HepG2 (cell line): Measurements from ENCODE around the gene UPB1. TPM values are rescaled to one million over a fixed set of nuclear protein-coding genes. Genes with fewer than 3 reads are reported as not detected.
A peak's percentile ranks its signal among the peaks of the same experiment; 100 is the strongest.

Source experiments
- ATAC-seq: fragments of 200-7000 bp; cut with Tn5 transposase; 3 replicates; pipeline ENCODE4 v1.9.1; 2020; ENCODE audit warnings: mild to moderate bottlenecking, moderate library complexity
- BruUV-seq: library from RNA; stranded (reverse); fragments of 400-500 nt; replicated peaks from 2 replicates; lab custom pipeline; 2021; lab: Mats Ljungman, UMichigan
- CTCF ChIA-PET: fragments of 300-600 bp; formaldehyde crosslinking; extraction: SDS; loops from one replicate; lab custom pipeline; 2021; ENCODE audit warnings: low total read pairs, inconsistent platforms, low intra/inter-chr PET ratio; lab: Yijun Ruan, JAX
- POLR2A ChIA-PET: fragments of 350-600 bp; sonication (Branson Sonifier 250); formaldehyde crosslinking; loops from one replicate; lab custom pipeline; 2020; ENCODE audit warnings: antibody characterized with exemption, inconsistent platforms; lab: Yijun Ruan, JAX
- DNase-seq: peaks from one replicate; pipeline ENCODE4 v3.0.0-alpha.2; 2015; ENCODE audit warnings: low spot score
- FAIRE-seq: peaks from 3 replicates; lab custom pipeline; 2011; peaks lifted over from hg19 to GRCh38; lab: Jason Lieb, UNC
- H2AFZ ChIP-seq: one replicate; pipeline ENCODE4 v1.6.1; 2011; ENCODE audit warnings: low read length, inconsistent platforms
- H3K27ac ChIP-seq: fragments of 300-600 bp; 3 replicates; pipeline ENCODE4 v1.8.0; 2011; ENCODE audit warnings: mixed run types, mild to moderate bottlenecking, mixed read lengths, low read length, inconsistent platforms; ENCODE audit not compliant: insufficient read depth; ENCODE audit errors: extremely low read length
- H3K27me3 ChIP-seq, 2 experiments: fragments of 200-600 bp in 1 of 2; 2 replicates in 1 of 2; 3 replicates in 1 of 2; pipeline versions ENCODE4 v1.6.0 to v1.8.0; 2011; ENCODE audit warnings: low read length in 2 of 2, mild to moderate bottlenecking in 2 of 2, moderate library complexity in 2 of 2, inconsistent platforms in 1 of 2; ENCODE audit not compliant: insufficient read depth in 2 of 2, control insufficient read depth in 1 of 2
- H3K36me3 ChIP-seq, 2 experiments: fragments of 200-600 bp in 1 of 2; replicated peaks in 1 of 2; 2 replicates in 1 of 2; 3 replicates in 1 of 2; pipeline versions ENCODE4 v1.5.1 to v1.8.0; 2011; ENCODE audit warnings: low read length in 2 of 2, inconsistent platforms in 1 of 2; ENCODE audit not compliant: insufficient read depth in 2 of 2, control insufficient read depth in 1 of 2
- H3K4me1 ChIP-seq: 2 replicates; pipeline ENCODE4 v1.5.1; 2012; ENCODE audit warnings: low read length, inconsistent platforms; ENCODE audit not compliant: insufficient read depth
- H3K4me2 ChIP-seq: 2 replicates; pipeline ENCODE4 v1.6.0; 2011; ENCODE audit warnings: low read depth, low read length, inconsistent platforms
- H3K4me3 ChIP-seq, 3 experiments: fragments of 200-600 bp in 1 of 3; sonication (generic), shearing (Covaris generic) in 1 of 3; replicated peaks in 1 of 3; 2 replicates each; pipeline ENCODE4 v1.5.1; 2011 to 2016; ENCODE audit warnings: low read length in 3 of 3, inconsistent platforms in 2 of 3, low read depth in 2 of 3, mild to moderate bottlenecking in 2 of 3, control low read depth in 1 of 3, mixed read lengths in 1 of 3; ENCODE audit not compliant: insufficient read depth in 1 of 3
- H3K79me2 ChIP-seq: one replicate; pipeline ENCODE4 v1.6.1; 2011; ENCODE audit warnings: low read length, inconsistent platforms; ENCODE audit not compliant: insufficient read depth
- H3K9ac ChIP-seq: 2 replicates; pipeline ENCODE4 v1.6.0; 2011; ENCODE audit warnings: mild to moderate bottlenecking, low read depth, low read length, inconsistent platforms; ENCODE audit not compliant: insufficient read depth
- H3K9me3 ChIP-seq: 2 replicates; pipeline ENCODE4 v1.5.1; 2012; ENCODE audit warnings: mild to moderate bottlenecking, low read length
- H4K20me1 ChIP-seq: 2 replicates; pipeline ENCODE4 v1.6.0; 2011; ENCODE audit warnings: inconsistent platforms, mild to moderate bottlenecking, low read length, moderate library complexity; ENCODE audit not compliant: insufficient read depth
- CCAR2 ChIP-seq: fragments of 200-400 bp; formaldehyde crosslinking; optimal IDR thresholded peaks from 2 replicates; pipeline ENCODE3; 2018; ENCODE audit warnings: low read depth, mild to moderate bottlenecking, low read length, moderate library complexity
- EED ChIP-seq: sonication (generic); formaldehyde crosslinking; IDR thresholded peaks from 2 replicates; pipeline ENCODE4 v1.5.0; 2020; ENCODE audit warnings: mild to moderate bottlenecking, missing genetic modification reagents
- LCORL ChIP-seq, 2 experiments: fragments of 450-650 bp in 1 of 2; sonication (generic) in 1 of 2; formaldehyde crosslinking in 1 of 2; IDR thresholded peaks; 2 replicates each; pipeline versions ENCODE4 v1.5.0 to v1.6.1; 2017 to 2020; ENCODE audit warnings: antibody characterized with exemption in 1 of 2, missing genetic modification reagents in 1 of 2
- MYC ChIP-seq: sonication (generic); formaldehyde crosslinking; IDR thresholded peaks from 2 replicates; pipeline ENCODE4 v1.9.0; 2021; ENCODE audit warnings: missing genetic modification reagents, borderline replicate concordance
- PCBP2 ChIP-seq: fragments of 200-400 bp; formaldehyde crosslinking; optimal IDR thresholded peaks from 2 replicates; pipeline ENCODE3; 2018; ENCODE audit warnings: low read length, low read depth; ENCODE audit not compliant: poor library complexity, severe bottlenecking
- TFDP2 ChIP-seq: sonication (generic); formaldehyde crosslinking; IDR thresholded peaks from 2 replicates; pipeline ENCODE4 v1.4.0; 2020; ENCODE audit warnings: missing genetic modification reagents
- ZNF333 ChIP-seq: sonication (generic); formaldehyde crosslinking; IDR thresholded peaks from 2 replicates; pipeline ENCODE4 v1.4.0; 2020; ENCODE audit warnings: mild to moderate bottlenecking, missing genetic modification reagents, borderline replicate concordance
- ZNF530 ChIP-seq: sonication (generic); formaldehyde crosslinking; IDR thresholded peaks from 2 replicates; pipeline ENCODE4 v1.5.0; 2020; ENCODE audit warnings: low read depth, mild to moderate bottlenecking, missing genetic modification reagents
- ZNF629 ChIP-seq: sonication (generic); formaldehyde crosslinking; conservative IDR thresholded peaks from 2 replicates; pipeline ENCODE4 v1.5.0; 2020; ENCODE audit warnings: missing genetic modification reagents
- WGBS: methylation state at CpG from one replicate; pipeline ENCODE4 v1.1.6; 2017; ENCODE audit warnings: low lambda C conversion rate; 5-methylcytosine and 5-hydroxymethylcytosine counted together
- in situ Hi-C: cut with HindIII; loops from 2 replicates; pipeline ENCODE4 v1.10.0; 2017; ENCODE audit warnings: low pct_unique_long_range_greater_than_20kb; ENCODE audit not compliant: extremely low pct_ligation_motif_present
- intact Hi-C: fragments of 100-400 bp; cut with micrococcal nuclease; formaldehyde crosslinking; loops from one replicate; pipeline ENCODE4 v1.10.0; 2022; ENCODE audit not compliant: unreplicated experiment
- polyA plus RNA-seq, 8 experiments: library from polyadenylated mRNA; depleted of rRNA in 3 of 8; stranded (reverse) in 7 of 8; unstranded in 1 of 8; fragments of >200 nt; fragmentation: Illumina TruSeq in 4 of 8; extraction: Trizol in 4 of 8; gene quantifications; 2 replicates each; pipeline versions ENCODE4 v1.2.1 to v1.2.3, GENCODE V29; 2011 to 2016; ENCODE audit warnings: low read depth in 4 of 8, missing spikeins in 1 of 8, mixed read lengths in 1 of 8; ENCODE audit not compliant: insufficient read depth in 1 of 8
- total RNA-seq, 5 experiments: library from RNA; depleted of rRNA; stranded (reverse); fragments of >200 nt; fragmentation: Illumina TruSeq; extraction: Trizol; gene quantifications; 2 replicates each; pipeline ENCODE4 v1.2.3, GENCODE V29; 2016; ENCODE audit warnings: low read depth in 1 of 5
- TF ChIP-seq, protein P1 (sequence below): sonication (generic); formaldehyde crosslinking; IDR thresholded peaks from 2 replicates; pipeline ENCODE4 v1.4.0; 2020; ENCODE audit warnings: mild to moderate bottlenecking, missing genetic modification reagents

The UPB1 gene
- total and polyA plus RNA-seq, 2 of the 13 experiments (the other 11 are each of a cell fraction or from before 2014, with no cell fraction given), result 0.38 to 1.2 TPM

GRCh38 chr22:24451162-24451561, 44.0 kb upstream of the UPB1 start:
- Histone ChIP-seq H3K27me3 (peaks cover 0 to 3% of the 10 kb centered on the region in 2 experiments; a peak in 1 of 5 replicates), H3K36me3 (no peaks in the 10 kb centered on the region), H4K20me1 (no peaks in the 10 kb centered on the region), H3K9me3 (no peaks in the 10 kb centered on the region), H3K4me2 (no peak overlapping the region), H3K9ac (no peak overlapping the region), H3K79me2 (no peaks in the 10 kb centered on the region), H3K4me1 (peaks cover 29% of the 10 kb centered on the region), H2AFZ (no peak overlapping the region), H3K27ac (no peak overlapping the region), H3K4me3 (no peak overlapping the region)
- in situ Hi-C loops, result no loop called here
- DNase-seq (no peak), FAIRE-seq (no peak), ATAC-seq (no peak)
- intact Hi-C loops, result no loop called here
- TF ChIP-seq LCORL (IDR thresholded peaks at IDR 0.05) (no peak), LCORL (CRISPR knock-in tag; IDR thresholded peaks at IDR 0.05) (no peak), ZNF629 (CRISPR knock-in tag) (0 out of 2 replicates have a peak, but pooled peaks have one; percentile 20), PCBP2 (no peak)
- ChIA-PET POLR2A (interaction anchor here (1.0 kb wide), 1 partner anchor 9 kb away, joined by 4 read pairs; no protein-coding TSS in a partner anchor), CTCF (no interaction called here)
- BruUV-seq, result no TSS peak

GRCh38 chr22:24453853-24454252, 41.3 kb upstream of the UPB1 start:
- H3K9ac ChIP-seq, result no peak overlapping the region
- no peak for FAIRE-seq
- WGBS, result 24% methylated on average over 1 of the region's 1 CpG
- no peak overlapping the region for H3K4me3 ChIP-seq
- H4K20me1 ChIP-seq, result no peaks in the 10 kb centered on the region
- H3K36me3 ChIP-seq, result no peaks in the 10 kb centered on the region
- intact Hi-C loops (no loop called here), in situ Hi-C loops (no loop called here)
- H2AFZ ChIP-seq, result no peak overlapping the region
- H3K4me1 ChIP-seq, result peaks cover 25% of the 10 kb centered on the region
- BruUV-seq, result no TSS peak
- H3K27ac ChIP-seq, result no peak overlapping the region
- no peak for DNase-seq
- no peak for ATAC-seq
- ChIA-PET CTCF (no interaction called here), POLR2A (no interaction called here)
- peaks cover 0 to 3% of the 10 kb centered on the region in 2 experiments; a peak in 1 of 5 replicates for H3K27me3 ChIP-seq
- H3K4me2 ChIP-seq, result no peak overlapping the region
- TF ChIP-seq TFDP2 (no peak), ZNF333 (CRISPR knock-in tag) (no peak), MYC (CRISPR knock-in tag) (no peak), EED (CRISPR knock-in tag) (no peak), CCAR2 (no peak), ZNF530 (CRISPR knock-in tag) (no peak)
- TF ChIP-seq, protein P1, sequence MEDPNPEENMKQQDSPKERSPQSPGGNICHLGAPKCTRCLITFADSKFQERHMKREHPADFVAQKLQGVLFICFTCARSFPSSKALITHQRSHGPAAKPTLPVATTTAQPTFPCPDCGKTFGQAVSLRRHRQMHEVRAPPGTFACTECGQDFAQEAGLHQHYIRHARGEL (CRISPR knock-in tag), result no peak
- H3K9me3 ChIP-seq, result no peaks in the 10 kb centered on the region
- no peaks in the 10 kb centered on the region for H3K79me2 ChIP-seq
